ENCODE data around the gene CT47C1. TPM values are rescaled to one million over a fixed set of nuclear protein-coding genes. Genes with fewer than 3 reads are reported as not detected.

The CT47C1 gene
- total RNA-seq, 1 donor: not detected

GRCh38 chrX:119093991-119094735 lies 21.4 kb downstream of the CT47C1 start:
- DNase-seq (ENCODE audit: low read depth): peak; percentile 38
- no peak overlapping the region for H3K4me3 ChIP-seq (ENCODE audit: low read depth, low read length)
- TF ChIP-seq CTCF (IDR thresholded peaks at IDR 0.05; ENCODE audit: insufficient read depth, low read depth, low read length): no peak

- H3K4me3 ChIP-seq (ENCODE audit: low read depth, low read length): no peak overlapping the region
- DNase-seq (ENCODE audit: low read depth): no peak
- TF ChIP-seq CTCF (IDR thresholded peaks at IDR 0.05; ENCODE audit: insufficient read depth, low read depth, low read length): no peak
Measured at GRCh38 chrX:119094819-119095218, 22.0 kb downstream of the CT47C1 start.

- DNase-seq (ENCODE audit: low read depth): no peak
- TF ChIP-seq CTCF (IDR thresholded peaks at IDR 0.05; ENCODE audit: insufficient read depth, low read depth, low read length): no peak
- no peak overlapping the region for H3K4me3 ChIP-seq (ENCODE audit: low read depth, low read length)
Measured at GRCh38 chrX:119095936-119096335, 23.1 kb downstream of the CT47C1 start.

GRCh38 chrX:119101168-119101567 lies 28.4 kb downstream of the CT47C1 start:
- no peak for DNase-seq (ENCODE audit: low read depth)

GRCh38 chrX:119105826-119106225 lies 33.0 kb downstream of the CT47C1 start:
- TF ChIP-seq CTCF (IDR thresholded peaks at IDR 0.05; ENCODE audit: insufficient read depth, low read depth, low read length): no peak
- peak; percentile 7 for DNase-seq (ENCODE audit: low read depth)
- no peak overlapping the region for H3K4me3 ChIP-seq (ENCODE audit: low read depth, low read length)

More at GRCh38 chrX:119101168-119101567, 28.4 kb downstream of the CT47C1 start:
- no peak for TF ChIP-seq CTCF (IDR thresholded peaks at IDR 0.05; ENCODE audit: insufficient read depth, low read depth, low read length)
- H3K4me3 ChIP-seq (ENCODE audit: low read depth, low read length): no peak overlapping the region

GRCh38 chrX:119107206-119107605 lies 34.4 kb downstream of the CT47C1 start:
- TF ChIP-seq CTCF (IDR thresholded peaks at IDR 0.05; ENCODE audit: insufficient read depth, low read depth, low read length): no peak
- no peak for DNase-seq (ENCODE audit: low read depth)
- no peak overlapping the region for H3K4me3 ChIP-seq (ENCODE audit: low read depth, low read length)

Measured in fibroblast of villous mesenchyme (primary cell).